Stimulated activated effector memory CD8-positive, alpha-beta T cell treated with anti-CD3 and anti-CD28 coated beads, Interleukin-12 subunit alpha, Interleukin-12 subunit beta, amount 100 ng/mL, for 72 hours (primary cell): ENCODE data around the gene CHDH.
A peak's percentile ranks its signal among the peaks of the same experiment; 100 is the strongest.

Experiments used
- ATAC-seq: fragments of 150-1000 bp; cut with Tn5 transposase; 2 replicates; pipeline ENCODE4 v1.10.0; 2021
- DNase-seq, 2 donors: peaks; one replicate each; pipeline ENCODE4 v3.0.0; 2021 to 2022; ENCODE audit warnings: low spot score in 2 of 2
- H3K27ac Mint-ChIP-seq: one replicate; pipeline ENCODE4 v1.8.0; 2022; ENCODE audit warnings: mild to moderate bottlenecking, mixed read lengths
- H3K36me3 Mint-ChIP-seq: one replicate; pipeline ENCODE4 v1.8.0; 2022; ENCODE audit warnings: mild to moderate bottlenecking, mixed read lengths
- H3K4me1 Mint-ChIP-seq: one replicate; pipeline ENCODE4 v1.8.0; 2022; ENCODE audit warnings: mixed read lengths
- H3K4me3 Mint-ChIP-seq: one replicate; pipeline ENCODE4 v1.8.0; 2022; ENCODE audit warnings: mild to moderate bottlenecking, mixed read lengths
- H3K9me3 Mint-ChIP-seq: one replicate; pipeline ENCODE4 v1.8.0; 2022; ENCODE audit warnings: mixed read lengths

Gene CHDH

GRCh38 chr3:53775834-53776251 is 70.4 kb downstream of the CHDH start:
- DNase-seq (no peak), ATAC-seq (no peak)
- Mint-ChIP-seq H3K9me3 (no peaks in the 10 kb centered on the region), H3K4me1 (peaks cover 7% of the 10 kb centered on the region), H3K27ac (no peak overlapping the region), H3K36me3 (no peaks in the 10 kb centered on the region), H3K4me3 (no peak overlapping the region)

GRCh38 chr3:53775018-53775417 is 71.2 kb downstream of the CHDH start:
- DNase-seq = no peak

GRCh38 chr3:53774414-53774813 is 71.8 kb downstream of the CHDH start:
- ATAC-seq = no peak
- Mint-ChIP-seq H3K4me3 (no peak overlapping the region), H3K36me3 (no peaks in the 10 kb centered on the region), H3K27ac (peak overlapping the region; percentile 48), H3K9me3 (no peaks in the 10 kb centered on the region), H3K4me1 (peaks cover 7% of the 10 kb centered on the region)
- DNase-seq = no peak

More at GRCh38 chr3:53775018-53775417, 71.2 kb downstream of the CHDH start:
- H3K36me3 Mint-ChIP-seq = no peaks in the 10 kb centered on the region
- H3K27ac Mint-ChIP-seq = no peak overlapping the region
- peaks cover 7% of the 10 kb centered on the region for H3K4me1 Mint-ChIP-seq
- no peaks in the 10 kb centered on the region for H3K9me3 Mint-ChIP-seq
- ATAC-seq = no peak
- H3K4me3 Mint-ChIP-seq = no peak overlapping the region

GRCh38 chr3:53773611-53774368 is 72.4 kb downstream of the CHDH start:
- Mint-ChIP-seq H3K4me3 (no peak overlapping the region), H3K4me1 (peaks cover 7% of the 10 kb centered on the region), H3K9me3 (no peaks in the 10 kb centered on the region), H3K27ac (peak overlapping the region; percentile 48), H3K36me3 (no peaks in the 10 kb centered on the region)
- DNase-seq (no peak), ATAC-seq (no peak)

DNA sequence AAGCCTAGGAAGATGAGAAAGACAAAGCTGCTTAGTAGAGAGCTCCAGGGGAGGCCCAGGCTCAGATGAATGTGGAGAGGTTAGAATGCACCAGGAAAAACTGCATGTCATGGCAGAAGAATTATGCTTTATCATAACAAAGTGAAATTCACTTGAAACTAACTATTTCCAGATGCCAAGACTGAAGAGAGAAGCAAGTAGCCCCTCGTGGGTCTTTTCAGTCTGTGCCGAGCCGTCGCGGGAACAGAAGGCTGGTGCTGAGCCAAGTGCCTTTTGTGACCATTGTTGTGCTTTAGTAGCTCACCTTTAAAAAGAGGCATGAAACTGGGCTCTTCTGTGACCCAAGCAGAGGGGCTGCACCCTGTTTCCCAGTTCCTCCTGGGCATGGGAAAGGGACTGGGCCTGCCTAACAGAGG is 73.2 kb downstream of the CHDH start:
- Mint-ChIP-seq H3K9me3 (no peaks in the 10 kb centered on the region), H3K4me1 (peaks cover 7% of the 10 kb centered on the region), H3K27ac (no peak overlapping the region), H3K4me3 (no peak overlapping the region), H3K36me3 (no peaks in the 10 kb centered on the region)
- ATAC-seq (no peak), DNase-seq (no peak)

- no peaks in the 10 kb centered on the region for H3K36me3 Mint-ChIP-seq
- ATAC-seq (no peak), DNase-seq (no peak)
- H3K4me1 Mint-ChIP-seq = peaks cover 7% of the 10 kb centered on the region
- H3K9me3 Mint-ChIP-seq = no peaks in the 10 kb centered on the region
- no peak overlapping the region for H3K27ac Mint-ChIP-seq
- H3K4me3 Mint-ChIP-seq = no peak overlapping the region
These were observed 73.7 kb downstream of the CHDH start for GRCh38 chr3:53772562-53772961.

DNA sequence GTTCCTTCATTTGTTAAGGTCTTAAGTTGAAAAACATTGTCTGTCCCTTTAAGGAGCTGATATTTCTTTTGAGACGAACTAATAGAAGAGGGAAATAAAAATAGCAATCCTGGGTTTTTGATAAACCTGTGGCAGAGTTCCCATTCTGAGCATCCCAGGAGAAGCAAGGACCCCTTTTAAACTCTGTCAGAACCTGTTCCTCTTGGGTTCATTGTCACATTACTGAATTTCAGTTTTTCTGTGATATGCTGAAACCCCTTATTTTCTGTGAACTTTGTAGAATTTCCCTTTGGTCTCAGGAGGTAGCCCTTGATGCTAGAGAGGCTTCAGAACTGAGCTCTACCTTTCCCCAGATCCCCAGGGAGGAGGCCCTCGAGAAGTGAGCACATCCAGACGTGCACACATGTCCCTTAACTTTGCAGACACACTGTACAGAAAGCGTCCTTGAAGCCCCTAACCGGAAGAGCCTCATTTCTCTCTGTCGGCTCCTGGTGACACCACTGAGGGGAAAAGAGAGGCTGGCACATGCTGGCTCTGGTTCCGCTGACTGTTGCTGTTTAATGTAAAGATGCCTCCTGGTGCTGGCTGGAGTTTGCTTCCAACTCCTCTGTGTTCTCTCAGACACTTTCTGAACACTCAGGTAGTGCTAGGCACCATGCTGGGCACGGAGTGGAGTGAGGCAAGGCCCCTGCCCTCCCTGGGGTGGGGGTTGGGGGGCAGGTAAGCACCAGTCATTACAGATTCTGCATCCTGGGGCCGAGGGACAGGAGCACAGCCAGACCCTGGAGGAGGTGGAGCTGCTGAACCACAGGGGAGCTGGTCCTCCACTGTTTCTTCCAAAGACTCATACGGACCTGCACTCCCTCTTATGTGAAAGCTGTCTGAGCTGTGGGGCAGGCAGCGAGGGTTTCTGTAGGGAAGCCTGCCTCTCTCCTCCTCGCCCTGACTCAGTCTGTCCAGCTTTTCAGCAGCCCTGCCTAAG is 77.5 kb downstream of the CHDH start:
- H3K36me3 Mint-ChIP-seq = no peaks in the 10 kb centered on the region
- DNase-seq (no peak), ATAC-seq (no peak)
- H3K4me1 Mint-ChIP-seq = peaks cover 2% of the 10 kb centered on the region
- no peak overlapping the region for H3K4me3 Mint-ChIP-seq
- H3K9me3 Mint-ChIP-seq = no peaks in the 10 kb centered on the region
- H3K27ac Mint-ChIP-seq = peak overlapping the region; percentile 34

- Mint-ChIP-seq H3K36me3 (no peaks in the 10 kb centered on the region), H3K4me3 (no peak overlapping the region), H3K4me1 (no peaks in the 10 kb centered on the region), H3K27ac (no peak overlapping the region), H3K9me3 (no peaks in the 10 kb centered on the region)
- ATAC-seq = no peak
- DNase-seq = no peak
These were observed 79.5 kb downstream of the CHDH start for GRCh38 chr3:53766706-53767105.

DNA sequence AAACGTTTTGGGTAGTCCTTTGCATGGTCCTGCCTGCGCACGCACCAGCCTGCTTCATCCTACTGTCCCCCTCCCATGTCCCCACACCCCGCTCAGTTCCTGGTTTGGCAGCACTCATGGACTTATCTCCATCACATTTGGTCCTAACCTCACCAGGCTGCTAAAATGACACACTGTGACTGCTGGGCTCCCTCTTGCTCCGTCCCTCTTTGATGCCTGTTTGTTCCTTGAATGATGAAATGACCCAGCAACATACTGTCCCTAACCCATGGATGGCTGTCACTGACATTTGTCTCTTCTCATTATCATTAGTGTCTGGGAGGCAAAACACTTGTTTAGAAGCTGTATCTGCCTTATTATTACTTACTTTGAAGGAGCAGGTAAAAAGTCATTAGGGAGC is 80.5 kb downstream of the CHDH start:
- Mint-ChIP-seq H3K36me3 (no peaks in the 10 kb centered on the region), H3K9me3 (no peaks in the 10 kb centered on the region), H3K27ac (no peak overlapping the region), H3K4me1 (no peaks in the 10 kb centered on the region), H3K4me3 (no peak overlapping the region)
- ATAC-seq (no peak), DNase-seq (no peak)

GRCh38 chr3:53764026-53764775 is 82.0 kb downstream of the CHDH start:
- Mint-ChIP-seq H3K9me3 (no peaks in the 10 kb centered on the region), H3K4me1 (no peaks in the 10 kb centered on the region), H3K36me3 (no peaks in the 10 kb centered on the region), H3K4me3 (no peak overlapping the region), H3K27ac (no peak overlapping the region)
- ATAC-seq = no peak
- DNase-seq = no peak

- H3K36me3 Mint-ChIP-seq = no peaks in the 10 kb centered on the region
- H3K9me3 Mint-ChIP-seq = no peaks in the 10 kb centered on the region
- H3K27ac Mint-ChIP-seq = no peak overlapping the region
- H3K4me3 Mint-ChIP-seq = no peak overlapping the region
- no peak for ATAC-seq
- H3K4me1 Mint-ChIP-seq = no peaks in the 10 kb centered on the region
- DNase-seq = no peak
These were observed 82.9 kb downstream of the CHDH start for GRCh38 chr3:53763353-53763752.
